Fibroblast of gingiva (primary cell): ENCODE results near the gene RECQL5.
"Not testable (repeated sequence)": the region's sequence is repeated elsewhere in the genome, so short reads cannot be mapped to it uniquely, and the experiment has no call there.

Experiments used
- DNase-seq: peaks from one replicate; pipeline ENCODE4 v3.0.0-alpha.2; 2011; ENCODE audit warnings: low read depth

Gene RECQL5

DNA sequence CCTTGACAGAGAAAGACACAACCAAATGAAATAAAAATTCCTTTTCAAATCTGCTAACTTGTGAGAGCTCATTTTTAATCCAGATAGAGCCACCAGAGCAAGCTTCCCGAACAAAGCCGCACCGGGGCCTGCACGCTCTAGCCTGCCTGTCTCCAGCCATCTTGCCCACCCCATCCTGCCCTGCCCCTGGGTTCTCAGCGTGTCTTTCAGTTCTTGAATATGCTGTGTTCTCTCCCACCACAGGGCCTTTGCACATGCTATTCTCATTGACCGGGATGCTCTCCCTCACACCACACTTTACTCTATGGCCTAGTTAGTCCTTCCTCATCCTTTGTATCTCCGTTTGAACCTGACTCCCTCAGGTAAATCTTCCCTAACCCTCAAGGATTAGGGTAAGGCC lies 19.0 kb downstream of the RECQL5 start:
- no peak for DNase-seq

DNA sequence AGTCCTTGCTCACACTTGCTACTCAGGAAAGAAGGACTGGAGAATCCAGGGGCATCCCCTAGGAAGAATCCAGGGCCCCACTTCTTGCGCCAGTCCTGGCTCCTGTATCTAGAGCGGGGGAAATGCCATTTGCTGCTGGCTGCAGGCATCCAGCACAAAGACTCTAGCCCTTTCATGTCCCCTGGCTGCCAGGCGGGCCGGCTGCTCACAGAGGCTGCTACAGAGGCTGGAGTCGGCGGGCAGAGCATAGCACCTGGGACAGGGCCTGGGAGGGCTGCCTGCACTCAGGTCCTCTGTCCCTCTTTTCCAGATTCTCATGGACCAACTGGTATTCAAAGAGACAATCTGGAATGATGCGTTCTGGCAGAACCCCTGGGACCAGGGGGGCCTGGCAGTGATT lies 19.9 kb downstream of the RECQL5 start:
- no peak for DNase-seq

DNA sequence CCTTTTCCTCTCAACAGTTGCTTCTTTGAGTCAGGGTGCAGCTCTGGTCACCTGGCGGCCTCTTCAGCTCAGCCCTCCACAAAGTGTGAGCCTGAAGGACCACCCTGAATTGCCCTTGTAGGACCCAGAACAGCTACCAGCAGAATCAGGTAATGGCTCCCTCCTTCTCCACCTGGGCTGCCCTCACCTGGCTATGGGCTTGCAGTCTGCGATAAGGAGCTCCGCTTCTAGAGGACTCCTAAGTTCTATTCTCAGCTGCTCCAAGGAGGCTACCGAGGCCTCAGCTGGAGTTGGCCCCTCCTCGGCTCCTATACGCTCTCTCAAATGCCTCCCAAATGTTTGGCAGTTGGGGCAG lies 20.3 kb downstream of the RECQL5 start:
- DNase-seq: no peak

DNA sequence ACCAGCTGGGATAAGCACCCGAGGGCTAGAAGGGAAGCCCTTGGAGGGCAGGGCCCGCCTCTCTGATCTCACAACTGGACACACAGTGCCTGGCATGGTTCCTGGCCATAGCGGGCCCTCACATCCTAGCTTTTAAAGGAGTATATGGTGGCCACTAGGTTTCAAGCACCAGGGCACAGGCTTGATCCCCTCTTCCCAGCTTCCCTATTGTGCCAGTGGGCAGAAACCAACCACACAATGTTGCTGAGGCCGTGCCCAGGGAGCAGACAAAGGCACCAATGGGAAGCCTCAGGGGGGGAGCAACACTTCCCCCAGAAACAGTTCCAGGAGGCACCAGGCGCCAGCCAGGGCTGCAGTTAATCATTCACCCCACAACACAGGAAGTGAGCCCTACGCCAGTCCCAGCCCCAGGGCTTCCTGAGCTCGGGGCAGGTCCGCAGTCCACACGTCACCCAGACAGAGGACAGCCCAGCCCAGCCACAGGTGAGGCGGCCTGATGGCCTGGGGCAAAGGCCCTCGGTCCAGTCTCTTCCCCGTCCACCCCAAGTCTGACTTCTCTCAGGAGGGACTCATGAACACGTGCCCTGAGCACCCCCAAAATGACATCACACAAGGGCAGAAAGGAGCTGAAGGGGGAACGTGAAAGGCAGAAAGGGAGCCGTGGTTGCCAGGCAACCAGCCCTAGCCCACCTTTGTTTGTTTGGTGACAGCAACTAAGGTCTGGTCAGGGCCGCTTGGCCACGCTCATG lies 20.9 kb downstream of the RECQL5 start:
- no peak for DNase-seq

- no peak for DNase-seq
Observed at GRCh38 chr17:75645501-75645888, 21.5 kb downstream of the RECQL5 start.

- DNase-seq: no peak
Observed at GRCh38 chr17:75643643-75644017, 23.3 kb downstream of the RECQL5 start.

- no peak for DNase-seq
Observed at GRCh38 chr17:75642784-75643642, 23.9 kb downstream of the RECQL5 start.

DNA sequence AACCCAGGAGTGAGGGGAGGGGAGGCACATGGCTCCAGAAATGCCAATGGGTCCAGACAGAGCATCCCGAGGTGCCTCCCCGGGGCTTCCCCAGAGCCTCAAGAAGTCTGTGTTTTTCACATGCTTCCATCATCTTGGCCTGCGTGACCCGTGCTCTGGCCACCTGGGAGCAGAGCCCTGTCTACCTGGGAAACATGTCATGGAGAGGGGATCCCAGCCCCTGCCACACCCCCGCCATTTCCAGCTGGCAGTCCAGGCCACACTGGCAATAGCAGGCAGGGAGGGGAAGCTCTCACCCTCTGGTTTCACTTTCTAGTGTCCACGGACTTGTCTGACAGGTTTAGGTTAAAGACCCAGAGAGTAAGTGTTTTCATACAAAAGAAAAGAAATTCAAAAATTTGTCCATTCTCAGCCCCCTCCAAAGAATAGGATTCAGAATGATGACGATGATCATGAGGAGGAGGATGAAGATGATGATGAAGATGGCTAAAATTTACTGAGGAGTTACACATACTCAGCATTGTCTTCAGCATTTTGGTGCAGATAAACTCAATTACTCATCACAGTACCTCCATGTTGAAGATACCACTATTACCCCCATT lies 24.7 kb downstream of the RECQL5 start:
- no peak for DNase-seq

DNA sequence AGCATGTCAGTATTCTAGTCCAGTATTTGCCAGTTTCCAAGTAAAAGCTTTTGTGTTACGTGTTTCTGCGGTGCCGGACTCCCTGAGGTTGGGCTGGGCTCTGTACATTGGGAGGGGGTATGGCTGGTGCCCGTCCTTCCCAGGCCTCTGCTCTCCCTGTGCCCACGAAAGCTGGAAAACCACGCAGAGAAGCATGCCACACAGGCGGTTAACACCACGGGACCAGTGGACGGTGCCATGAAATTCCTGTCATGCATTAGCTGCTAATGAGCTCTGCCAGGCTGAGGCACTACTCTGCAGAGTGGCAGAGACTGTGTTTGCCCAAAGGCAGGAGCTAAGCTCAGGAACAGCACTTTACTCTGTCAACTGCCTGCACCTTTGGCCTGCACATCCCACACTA lies 25.6 kb downstream of the RECQL5 start:
- no peak for DNase-seq

DNA sequence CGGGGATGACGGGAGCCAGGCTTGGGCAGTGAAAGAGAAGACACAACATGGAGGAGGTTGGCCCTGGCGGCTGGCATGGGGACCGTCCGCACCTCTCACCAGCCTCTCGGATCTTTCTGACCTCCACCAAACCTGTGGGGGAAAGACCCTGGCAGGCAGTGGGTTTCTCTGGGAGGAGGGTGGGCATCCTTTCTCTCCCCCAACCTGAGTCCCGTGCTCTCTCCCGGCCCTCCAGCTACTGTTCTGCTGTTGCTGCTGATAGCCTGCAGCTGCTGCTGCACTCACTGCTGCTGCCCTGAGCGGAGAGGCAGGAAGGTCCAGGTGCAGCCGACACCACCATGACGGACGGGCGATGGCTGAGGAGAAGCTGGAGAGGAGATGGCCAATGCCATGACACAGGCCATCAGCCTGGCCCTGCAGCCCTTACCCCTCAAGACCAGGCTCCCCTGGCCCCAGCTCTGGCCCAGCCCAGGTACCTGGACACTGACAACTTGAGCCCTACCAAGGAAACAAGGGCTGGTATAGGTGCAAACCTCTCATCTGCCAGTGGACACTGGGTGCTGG lies 26.3 kb downstream of the RECQL5 start:
- DNase-seq: no peak

- no peak for DNase-seq
Observed at GRCh38 chr17:75639771-75640555, 27.0 kb downstream of the RECQL5 start.

- DNase-seq: no peak
Observed at GRCh38 chr17:75639327-75639726, 27.6 kb downstream of the RECQL5 start.

GRCh38 chr17:75638893-75639292 lies 28.1 kb downstream of the RECQL5 start:
- no peak for DNase-seq

DNA sequence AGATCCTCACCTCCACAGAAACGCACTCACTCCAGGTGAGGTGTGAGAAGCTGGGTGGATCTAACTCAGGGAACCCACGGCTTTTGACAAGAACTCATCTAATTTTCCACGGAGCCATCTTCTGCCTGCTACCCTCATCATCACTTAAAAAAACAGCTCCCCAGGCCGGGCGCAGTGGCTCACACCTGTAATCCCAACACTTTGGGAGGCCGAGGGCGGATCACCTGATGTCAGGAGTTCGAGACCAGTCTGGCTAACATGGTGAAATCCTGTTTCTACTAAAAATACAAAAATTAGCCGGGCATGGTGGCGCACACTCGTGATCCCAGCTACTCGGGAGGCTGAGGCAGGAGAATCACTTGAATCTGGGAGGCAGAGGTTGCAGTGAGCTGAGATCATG lies 28.9 kb downstream of the RECQL5 start:
- DNase-seq: not testable (repeated sequence)

- no peak for DNase-seq
Observed at GRCh38 chr17:75637551-75637950, 29.4 kb downstream of the RECQL5 start.

DNA sequence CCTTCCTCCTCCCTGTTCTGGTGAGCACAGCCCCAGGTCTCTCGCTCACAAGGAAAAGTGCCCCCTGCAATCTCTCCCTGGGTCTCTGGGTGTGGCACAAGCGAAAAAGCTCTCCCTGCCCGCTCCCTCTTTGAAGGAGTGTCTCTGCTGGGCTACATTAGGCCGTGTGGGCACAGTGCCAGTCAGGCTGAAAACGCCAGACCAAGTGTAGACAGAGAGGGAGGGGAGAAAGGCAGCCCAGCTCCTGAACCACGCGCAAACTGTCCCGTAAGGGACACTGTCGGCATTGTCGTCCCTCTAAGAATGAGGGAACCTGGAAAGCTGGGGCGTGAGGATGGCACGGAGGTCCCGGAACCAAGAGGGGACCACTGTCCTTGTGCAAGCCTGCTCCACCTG lies 29.8 kb downstream of the RECQL5 start:
- DNase-seq: no peak

- DNase-seq: no peak
Observed at GRCh38 chr17:75636381-75637142, 30.4 kb downstream of the RECQL5 start.

- DNase-seq: no peak
Observed at GRCh38 chr17:75635610-75636202, 31.2 kb downstream of the RECQL5 start.

DNA sequence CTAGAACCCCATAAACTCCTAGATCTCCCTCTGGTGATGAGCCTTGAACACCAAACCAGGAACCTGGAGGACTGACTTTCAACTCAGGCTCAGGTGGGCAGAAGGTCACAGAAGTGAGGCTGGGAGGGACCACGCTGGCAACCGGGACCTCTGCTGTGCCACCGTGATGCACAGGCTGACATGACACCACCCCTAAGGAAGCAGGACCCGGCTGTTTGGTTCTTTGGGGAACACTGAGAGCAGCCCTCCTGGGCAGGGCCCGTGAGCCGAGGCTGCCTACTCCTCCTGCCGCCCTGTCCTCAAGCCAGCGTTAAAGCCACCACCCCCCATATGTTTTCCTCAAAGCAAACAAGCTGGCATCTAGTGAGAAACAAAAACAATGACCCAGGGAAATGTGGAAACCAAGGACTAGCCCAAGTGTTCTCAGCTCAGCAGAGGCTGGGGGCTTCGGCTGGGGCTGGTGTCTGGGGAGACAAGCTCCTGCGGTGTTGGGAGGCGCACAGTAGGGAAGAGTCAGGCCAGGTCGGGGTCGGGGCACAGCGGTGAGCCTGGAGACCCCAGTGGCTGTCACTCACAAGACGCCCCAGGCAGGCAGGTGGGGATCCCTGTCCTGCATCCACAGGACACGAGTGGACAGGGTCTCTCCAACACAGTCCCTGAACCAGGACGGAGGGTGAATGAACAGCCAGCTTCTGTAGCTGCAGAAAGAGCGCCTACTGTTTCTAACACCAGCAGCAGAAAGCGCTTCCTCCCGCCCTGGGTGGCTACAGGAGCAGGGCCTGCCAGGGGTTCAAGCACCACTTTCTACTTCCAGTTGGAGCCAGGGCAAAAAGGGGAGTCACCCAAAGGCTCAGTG lies 32.0 kb downstream of the RECQL5 start:
- DNase-seq: no peak

GRCh38 chr17:75634376-75634740 lies 32.6 kb downstream of the RECQL5 start:
- no peak for DNase-seq
